MM.1S (cell line): Measurements from ENCODE around the gene SLC6A8.
A peak's percentile ranks its signal among the peaks of the same experiment; 100 is the strongest.

ENCODE experiments used
- DNase-seq: peaks from one replicate; pipeline ENCODE4 v3.0.0-alpha.2; 2015
- H2AFZ ChIP-seq: fragments of 300-600 bp; sonication (generic); 2 replicates; pipeline ENCODE4 v1.6.0; 2016; ENCODE audit warnings: antibody characterized with exemption, low read length
- H3F3A ChIP-seq: fragments of 300-600 bp; sonication (generic); 2 replicates; pipeline ENCODE4 v1.6.1; 2016; ENCODE audit warnings: mild to moderate bottlenecking, antibody characterized with exemption, low read length, moderate library complexity, mixed read lengths; ENCODE audit not compliant: insufficient read depth
- H3K27ac ChIP-seq: fragments of 300-600 bp; sonication (generic); 2 replicates; pipeline ENCODE4 v1.5.1; 2016; ENCODE audit warnings: mild to moderate bottlenecking, low read length
- H3K27me3 ChIP-seq: fragments of 300-600 bp; sonication (generic); replicated peaks from 2 replicates; pipeline ENCODE4 v1.6.0; 2016; ENCODE audit warnings: low read length; ENCODE audit not compliant: insufficient read depth
- H3K36me3 ChIP-seq: fragments of 300-600 bp; sonication (generic); replicated peaks from 2 replicates; pipeline ENCODE4 v1.6.1; 2016; ENCODE audit warnings: mild to moderate bottlenecking, low read length, mixed read lengths; ENCODE audit not compliant: insufficient read depth
- H3K4me1 ChIP-seq: fragments of 300-600 bp; sonication (generic); 2 replicates; pipeline ENCODE4 v1.6.1; 2016; ENCODE audit warnings: low read length, mixed read lengths
- H3K4me2 ChIP-seq: fragments of 300-600 bp; sonication (generic); 2 replicates; pipeline ENCODE4 v1.6.0; 2016; ENCODE audit warnings: low read depth, low read length
- H3K4me3 ChIP-seq: fragments of 300-600 bp; sonication (generic); 2 replicates; pipeline ENCODE4 v1.5.1; 2016; ENCODE audit warnings: low read length, mixed read lengths
- H3K79me2 ChIP-seq: fragments of 300-600 bp; sonication (generic); 2 replicates; pipeline ENCODE4 v1.6.1; 2016; ENCODE audit warnings: mixed run types, low read length, mixed read lengths
- H3K9ac ChIP-seq: fragments of 300-600 bp; sonication (generic); 2 replicates; pipeline ENCODE4 v1.6.1; 2016; ENCODE audit warnings: low read length, mixed read lengths
- H3K9me2 ChIP-seq: fragments of 300-600 bp; sonication (generic); replicated peaks from 2 replicates; pipeline ENCODE4 v1.6.1; 2016; ENCODE audit warnings: mild to moderate bottlenecking, low read length, mixed read lengths; ENCODE audit not compliant: insufficient read depth
- H3K9me3 ChIP-seq: fragments of 300-600 bp; sonication (generic); replicated peaks from 2 replicates; pipeline ENCODE4 v1.6.1; 2016; ENCODE audit warnings: mild to moderate bottlenecking, low read length, mixed read lengths; ENCODE audit not compliant: insufficient read depth
- H4K20me1 ChIP-seq: fragments of 300-600 bp; sonication (generic); 2 replicates; pipeline ENCODE4 v1.6.1; 2016; ENCODE audit warnings: mild to moderate bottlenecking, low read length, moderate library complexity, mixed read lengths; ENCODE audit not compliant: insufficient read depth
- EZH2 ChIP-seq: fragments of 300-600 bp; sonication (generic); optimal IDR thresholded peaks from 2 replicates; pipeline ENCODE3; 2017; ENCODE audit warnings: low read depth, mild to moderate bottlenecking, antibody characterized with exemption, low read length, mixed read lengths
- EZH2phosphoT487 ChIP-seq: fragments of 300-600 bp; sonication (generic); IDR thresholded peaks from 2 replicates; pipeline ENCODE4 v1.6.1; 2018; ENCODE audit warnings: antibody characterized with exemption, low read length
- TF ChIP-seq, protein P1 (sequence below): fragments of 300-600 bp; sonication (generic); IDR thresholded peaks from 2 replicates; pipeline ENCODE4 v1.5.1; 2016; ENCODE audit warnings: antibody characterized with exemption, low read length, mixed read lengths

The SLC6A8 gene

DNA sequence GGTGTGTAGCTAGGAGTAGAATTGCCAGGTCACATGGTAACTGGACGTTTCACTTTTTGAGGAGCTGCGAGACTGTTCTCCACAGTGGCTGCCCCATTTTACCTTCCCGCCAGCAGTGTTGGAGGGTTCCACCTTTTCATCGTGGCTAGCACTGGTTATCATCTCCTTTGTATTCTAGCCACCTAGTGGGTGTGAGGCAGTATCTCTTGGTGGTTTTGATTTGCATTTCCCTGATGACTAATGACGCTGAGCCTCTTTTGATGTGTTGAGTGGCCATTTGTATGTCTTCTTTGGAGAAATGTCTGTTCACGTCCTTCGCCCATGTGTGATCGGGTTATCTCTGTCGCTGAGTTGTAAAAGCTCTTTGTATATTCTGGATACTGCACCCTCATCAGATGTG is 47.5 kb downstream of the SLC6A8 start:
- peaks cover 12% of the 10 kb centered on the region; the same call in 1 of the 2 replicates for H3K4me1 ChIP-seq
- peak; percentile 11 for DNase-seq
- H3K9me2 ChIP-seq = no peaks in the 10 kb centered on the region
- no peak overlapping the region for H3K27ac ChIP-seq
- H3K9ac ChIP-seq = no peak overlapping the region
- no peak overlapping the region for H3K4me3 ChIP-seq
- no peaks in the 10 kb centered on the region for H3K79me2 ChIP-seq
- TF ChIP-seq EZH2phosphoT487 (no peak), EZH2 (no peak)
- TF ChIP-seq, protein P1, sequence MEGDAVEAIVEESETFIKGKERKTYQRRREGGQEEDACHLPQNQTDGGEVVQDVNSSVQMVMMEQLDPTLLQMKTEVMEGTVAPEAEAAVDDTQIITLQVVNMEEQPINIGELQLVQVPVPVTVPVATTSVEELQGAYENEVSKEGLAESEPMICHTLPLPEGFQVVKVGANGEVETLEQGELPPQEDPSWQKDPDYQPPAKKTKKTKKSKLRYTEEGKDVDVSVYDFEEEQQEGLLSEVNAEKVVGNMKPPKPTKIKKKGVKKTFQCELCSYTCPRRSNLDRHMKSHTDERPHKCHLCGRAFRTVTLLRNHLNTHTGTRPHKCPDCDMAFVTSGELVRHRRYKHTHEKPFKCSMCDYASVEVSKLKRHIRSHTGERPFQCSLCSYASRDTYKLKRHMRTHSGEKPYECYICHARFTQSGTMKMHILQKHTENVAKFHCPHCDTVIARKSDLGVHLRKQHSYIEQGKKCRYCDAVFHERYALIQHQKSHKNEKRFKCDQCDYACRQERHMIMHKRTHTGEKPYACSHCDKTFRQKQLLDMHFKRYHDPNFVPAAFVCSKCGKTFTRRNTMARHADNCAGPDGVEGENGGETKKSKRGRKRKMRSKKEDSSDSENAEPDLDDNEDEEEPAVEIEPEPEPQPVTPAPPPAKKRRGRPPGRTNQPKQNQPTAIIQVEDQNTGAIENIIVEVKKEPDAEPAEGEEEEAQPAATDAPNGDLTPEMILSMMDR = peak; percentile 18; the same call in 1 of the 2 replicates
- H2AFZ ChIP-seq = no peak overlapping the region
- no peak overlapping the region for H3K4me2 ChIP-seq
- H3K27me3 ChIP-seq = no peaks in the 10 kb centered on the region
- H3K36me3 ChIP-seq = no peaks in the 10 kb centered on the region
- H4K20me1 ChIP-seq = no peaks in the 10 kb centered on the region
- H3K9me3 ChIP-seq = no peaks in the 10 kb centered on the region
- H3F3A ChIP-seq = peaks cover 9% of the 10 kb centered on the region

DNA sequence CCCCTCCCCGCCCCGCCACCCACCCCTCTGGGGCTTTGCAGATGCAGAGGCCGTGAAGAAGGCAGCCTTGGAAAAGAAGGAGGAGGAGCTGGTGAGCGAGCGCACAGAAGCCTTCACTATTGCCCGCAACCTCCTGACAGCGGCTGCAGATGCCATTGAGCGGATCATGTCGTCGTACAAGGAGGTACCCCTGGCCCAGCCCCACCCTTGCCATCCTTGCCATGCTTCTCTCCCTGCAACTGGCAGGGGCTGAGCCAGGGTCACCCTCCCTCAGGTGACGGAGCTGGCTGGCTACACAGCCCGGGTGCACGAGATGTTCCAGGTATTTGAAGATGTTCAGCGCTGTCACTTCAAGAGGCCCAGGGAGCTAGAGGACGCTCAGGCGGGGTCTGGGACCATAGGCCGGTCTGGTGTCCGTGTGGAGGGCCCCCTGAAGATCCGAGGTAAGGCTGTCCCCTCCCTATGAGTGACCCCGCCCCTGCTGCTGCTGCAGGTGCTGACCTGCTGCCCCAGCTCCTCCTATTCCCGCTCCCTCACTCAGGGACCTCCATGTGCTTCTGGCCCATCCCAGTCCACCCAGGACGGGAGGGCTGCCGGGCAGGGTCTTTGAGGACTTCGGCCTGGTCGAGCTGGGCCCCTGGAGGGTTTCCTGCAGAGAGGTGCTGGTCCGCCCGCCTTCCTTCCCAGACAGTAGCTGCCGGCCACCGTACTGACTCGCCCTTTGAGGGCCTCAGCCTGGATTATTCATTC is 48.5 kb downstream of the SLC6A8 start:
- H3K79me2 ChIP-seq = no peaks in the 10 kb centered on the region
- DNase-seq = no peak
- no peak overlapping the region for H3K4me2 ChIP-seq
- no peaks in the 10 kb centered on the region for H4K20me1 ChIP-seq
- TF ChIP-seq, protein P1 = no peak
- no peak for TF ChIP-seq EZH2
- no peak overlapping the region for H2AFZ ChIP-seq
- no peak overlapping the region for H3K9ac ChIP-seq
- H3K27me3 ChIP-seq = no peaks in the 10 kb centered on the region
- no peak overlapping the region for H3K27ac ChIP-seq
- H3K9me3 ChIP-seq = no peaks in the 10 kb centered on the region
- H3F3A ChIP-seq = peaks cover 3% of the 10 kb centered on the region
- no peaks in the 10 kb centered on the region for H3K9me2 ChIP-seq
- no peak overlapping the region for H3K4me3 ChIP-seq
- peaks cover 5% of the 10 kb centered on the region; the same call in 1 of the 2 replicates for H3K4me1 ChIP-seq
- no peaks in the 10 kb centered on the region for H3K36me3 ChIP-seq

DNA sequence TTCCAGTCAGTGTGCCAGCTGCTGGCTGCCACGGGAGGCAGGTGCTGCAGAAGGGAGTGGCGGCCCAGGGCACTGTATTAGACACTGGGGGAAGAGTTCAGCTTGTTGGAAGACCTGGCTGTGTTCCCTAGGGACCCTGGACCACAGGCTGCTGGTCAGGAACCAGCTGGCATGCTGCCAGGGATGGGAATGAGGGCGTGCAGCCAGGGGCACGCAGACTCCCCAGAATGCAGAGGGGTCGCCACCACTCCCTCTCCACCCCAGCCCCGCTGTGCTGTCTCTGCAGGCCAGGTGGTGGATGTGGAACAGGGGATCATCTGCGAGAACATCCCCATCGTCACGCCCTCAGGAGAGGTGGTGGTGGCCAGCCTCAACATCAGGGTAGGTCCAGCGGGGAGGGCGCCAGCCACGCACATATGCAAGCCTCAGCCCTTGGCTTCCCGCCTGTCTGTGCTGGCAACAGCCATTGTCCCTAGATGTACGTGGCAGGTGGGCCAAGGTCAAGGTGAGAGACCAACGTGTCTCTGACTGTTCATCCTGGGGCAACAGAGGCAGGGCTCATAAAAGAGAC is 49.2 kb downstream of the SLC6A8 start:
- Histone ChIP-seq H3K9me2 (no peaks in the 10 kb centered on the region), H3F3A (no peaks in the 10 kb centered on the region), H3K4me2 (no peak overlapping the region), H3K36me3 (no peaks in the 10 kb centered on the region), H3K9me3 (no peaks in the 10 kb centered on the region), H3K4me3 (no peak overlapping the region), H3K9ac (no peak overlapping the region), H3K27ac (no peak overlapping the region), H3K79me2 (no peaks in the 10 kb centered on the region), H3K4me1 (peaks cover 2% of the 10 kb centered on the region; the same call in 1 of the 2 replicates), H2AFZ (no peak overlapping the region), H4K20me1 (no peaks in the 10 kb centered on the region), H3K27me3 (no peaks in the 10 kb centered on the region)
- TF ChIP-seq EZH2 = no peak
- TF ChIP-seq, protein P1 = no peak
- no peak for DNase-seq
